ENCODE measurements around the gene RRP12.

- TF ChIP-seq CTCF (conservative IDR thresholded peaks at IDR 0.05; ENCODE audit: low read length) (no peak), EZH2phosphoT487 (IDR thresholded peaks at IDR 0.05; ENCODE audit: borderline replicate concordance) (no peak)
Measured at GRCh38 chr10:97347317-97347716, 53.8 kb downstream of the RRP12 start.
